ENCODE measurements around the gene GABBR2.

GRCh38 chr9:98532147-98532546, 176.6 kb downstream of the GABBR2 start:
- TF ChIP-seq CTCF (IDR thresholded peaks at IDR 0.05) (no peak), POLR2A (IDR thresholded peaks at IDR 0.05) (no peak)

Measured in right lobe of liver (tissue), 4 donors.